HG03342 (cell line): ENCODE results near the gene FHOD3.
"Not testable (repeated sequence)": the region's sequence is repeated elsewhere in the genome, so short reads cannot be mapped to it uniquely, and the experiment has no call there.

ENCODE experiments used
- ATAC-seq: cut with Tn5 transposase; IDR thresholded peaks from one replicate; pipeline ENCODE4 v1.9.1; 2021; ENCODE audit warnings: mild to moderate bottlenecking, moderate library complexity; ENCODE audit not compliant: unreplicated experiment

The FHOD3 gene

DNA sequence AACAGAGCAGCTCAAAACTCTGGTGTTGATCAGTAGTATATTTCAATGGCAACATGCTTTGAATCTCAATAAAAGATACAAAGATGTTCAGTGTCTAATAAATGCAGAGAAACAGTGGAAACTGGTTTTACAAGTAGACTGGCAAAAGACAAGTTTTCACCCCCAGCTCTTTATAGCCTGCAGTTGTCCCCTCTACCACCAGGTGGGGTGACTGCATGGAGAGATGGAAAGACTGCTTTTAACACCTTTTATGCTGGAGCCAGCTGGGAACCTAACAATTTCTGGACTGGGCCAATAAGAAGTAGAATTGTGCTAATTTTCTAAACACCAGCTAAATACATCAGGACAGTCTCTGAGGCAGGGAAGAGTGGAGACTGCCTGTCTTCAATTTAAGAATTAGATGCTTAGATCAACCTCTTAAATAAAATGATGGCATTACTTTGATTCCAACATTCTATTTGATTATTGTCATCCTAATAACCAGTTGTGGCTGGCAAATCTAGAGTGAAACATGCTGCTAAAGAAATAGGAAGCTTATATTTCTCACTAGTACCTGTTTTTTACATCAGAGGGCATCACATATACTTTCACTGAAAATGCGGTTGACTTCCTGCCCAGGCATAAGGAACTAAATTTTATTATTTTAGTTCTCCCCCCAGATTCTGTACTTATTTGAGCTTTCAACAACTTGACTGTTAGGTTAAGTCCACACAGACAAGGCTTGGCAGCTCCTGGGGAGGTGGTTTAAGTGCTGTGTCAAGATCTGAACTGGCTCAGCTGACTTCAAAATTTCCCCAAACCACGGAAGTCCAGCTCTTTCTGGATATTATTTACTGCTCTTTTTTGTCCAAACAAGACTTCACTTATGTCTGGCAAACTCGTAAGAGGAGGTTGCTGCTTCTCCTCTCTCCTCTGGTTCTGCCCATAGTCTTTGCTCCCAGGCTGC, 390.8 kb downstream of the FHOD3 start:
- ATAC-seq = peak; percentile 78

DNA sequence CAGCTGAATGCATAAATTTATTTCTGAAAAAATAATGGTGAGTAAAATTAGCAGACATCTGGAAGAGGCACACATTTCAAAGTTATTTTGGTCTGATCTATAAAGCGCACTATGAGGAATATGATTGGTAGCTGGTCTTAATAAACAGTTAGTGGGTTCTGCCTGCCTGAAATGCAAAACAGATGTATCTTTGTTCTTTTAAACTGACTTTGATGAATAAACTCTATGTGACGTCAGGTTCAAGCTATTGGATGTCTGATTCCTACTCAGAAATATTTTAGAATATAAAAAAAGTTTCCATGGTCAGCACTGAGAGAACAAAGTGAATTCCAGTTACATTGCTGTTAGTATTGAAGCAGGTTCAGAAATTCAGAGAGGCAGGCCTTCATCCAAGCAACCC, 394.9 kb downstream of the FHOD3 start:
- no peak for ATAC-seq

DNA sequence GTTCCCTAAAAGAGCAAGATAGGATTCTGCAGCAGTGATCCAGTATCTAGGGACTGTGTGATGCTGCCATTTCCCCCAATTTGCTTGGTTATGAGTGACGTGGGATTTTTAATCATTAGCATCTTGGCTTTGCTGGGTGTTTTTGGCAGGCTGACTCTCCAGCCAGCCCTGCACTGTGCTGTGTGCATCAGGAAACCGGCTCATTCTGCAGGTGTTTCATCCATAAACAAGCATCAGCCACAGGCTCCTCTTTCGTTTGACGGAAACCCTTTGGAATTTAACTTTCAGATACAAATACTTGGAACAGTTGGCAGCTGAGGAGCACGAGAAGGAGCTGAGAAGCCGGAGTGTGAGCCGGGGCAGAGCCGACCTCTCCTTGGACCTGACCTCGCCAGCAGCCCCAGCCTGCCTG, 395.4 kb downstream of the FHOD3 start:
- ATAC-seq = no peak

DNA sequence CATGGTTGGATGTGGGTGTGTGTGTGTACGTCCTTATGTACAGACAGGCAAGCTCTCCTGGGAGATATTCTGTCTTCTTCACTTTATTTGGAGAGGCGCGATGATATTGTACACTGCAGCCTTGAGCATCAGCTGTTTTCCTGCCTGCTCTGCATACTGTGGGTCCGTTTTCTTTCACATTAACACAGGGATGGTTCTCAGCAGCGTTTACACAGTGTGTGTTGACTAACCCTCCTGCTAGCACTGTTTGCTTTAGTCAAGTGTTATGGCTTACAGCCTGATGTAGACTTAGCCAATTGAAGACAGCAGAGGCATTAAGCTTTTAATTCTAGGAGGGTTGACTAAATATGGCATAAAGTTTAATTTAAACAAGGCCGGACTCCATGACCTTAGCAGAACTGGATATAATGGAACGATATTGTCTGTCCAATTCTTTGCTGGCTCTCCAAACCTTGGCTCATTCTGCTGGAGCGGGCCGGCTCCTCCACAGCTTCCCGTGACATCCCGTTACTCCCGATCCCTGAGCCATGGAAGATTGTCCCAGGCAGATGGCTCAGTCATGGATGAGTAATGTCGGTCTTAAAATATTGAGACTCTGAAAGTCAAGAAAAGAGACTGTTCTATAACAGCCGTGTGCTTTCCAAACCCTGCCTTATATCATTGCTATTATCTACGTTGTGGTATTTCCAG, 396.6 kb downstream of the FHOD3 start:
- ATAC-seq = no peak

DNA sequence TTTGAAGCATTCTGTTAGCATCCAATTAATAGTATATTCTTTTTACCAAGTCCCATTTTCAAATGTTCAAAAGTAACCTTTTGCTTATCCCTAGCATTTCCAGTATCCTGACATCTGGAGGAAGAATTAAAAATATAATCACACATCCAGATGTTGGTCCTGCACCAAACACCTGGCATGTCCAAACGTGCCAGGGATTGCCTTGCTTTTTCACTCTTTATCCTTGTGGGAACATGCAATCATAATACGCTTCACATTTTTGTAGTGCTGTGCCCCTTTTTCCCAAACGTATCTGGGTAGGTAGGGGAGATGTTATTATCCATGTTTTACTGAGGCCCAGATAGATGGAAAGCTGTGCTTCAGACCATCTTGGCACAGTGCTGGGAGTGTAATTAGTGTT, 398.3 kb downstream of the FHOD3 start:
- no peak for ATAC-seq

DNA sequence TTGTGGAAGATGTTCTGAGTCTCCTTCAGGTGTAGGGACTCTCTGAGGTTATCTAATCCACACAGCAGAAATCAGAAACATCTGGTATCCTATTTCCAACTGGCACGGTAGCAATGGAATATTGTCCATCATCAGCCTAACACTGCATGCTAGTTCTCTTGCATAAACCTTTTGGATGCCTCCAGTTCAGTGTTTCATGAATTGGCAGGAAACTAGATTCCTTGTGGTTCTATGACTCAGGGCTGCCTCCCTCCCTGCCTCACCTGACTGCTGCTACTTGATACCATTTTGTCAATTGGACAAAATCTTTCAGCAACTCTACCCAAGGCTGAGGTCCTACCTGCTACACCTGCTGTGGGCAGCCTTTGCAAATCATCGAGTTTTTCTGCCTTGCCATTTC, 400.4 kb downstream of the FHOD3 start:
- ATAC-seq = no peak

DNA sequence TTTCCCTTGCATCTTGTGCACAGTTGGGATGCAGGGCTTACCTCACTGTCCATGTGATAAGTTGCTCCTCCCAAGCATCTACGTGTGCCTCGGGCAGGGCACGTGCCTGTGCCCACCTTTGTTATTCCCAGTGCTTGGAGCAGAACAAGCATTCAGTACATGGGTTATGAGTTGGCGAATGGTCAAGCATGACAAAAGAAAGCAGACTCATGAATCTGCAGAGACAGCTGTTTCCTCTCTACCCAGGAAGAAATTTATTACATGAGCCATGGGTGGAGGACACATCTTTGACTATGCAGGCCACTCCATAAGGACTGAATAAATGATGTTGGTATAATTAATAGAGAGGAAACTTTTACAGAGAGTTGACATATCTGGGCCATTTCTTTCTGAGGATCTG, 403.4 kb downstream of the FHOD3 start:
- ATAC-seq = no peak

DNA sequence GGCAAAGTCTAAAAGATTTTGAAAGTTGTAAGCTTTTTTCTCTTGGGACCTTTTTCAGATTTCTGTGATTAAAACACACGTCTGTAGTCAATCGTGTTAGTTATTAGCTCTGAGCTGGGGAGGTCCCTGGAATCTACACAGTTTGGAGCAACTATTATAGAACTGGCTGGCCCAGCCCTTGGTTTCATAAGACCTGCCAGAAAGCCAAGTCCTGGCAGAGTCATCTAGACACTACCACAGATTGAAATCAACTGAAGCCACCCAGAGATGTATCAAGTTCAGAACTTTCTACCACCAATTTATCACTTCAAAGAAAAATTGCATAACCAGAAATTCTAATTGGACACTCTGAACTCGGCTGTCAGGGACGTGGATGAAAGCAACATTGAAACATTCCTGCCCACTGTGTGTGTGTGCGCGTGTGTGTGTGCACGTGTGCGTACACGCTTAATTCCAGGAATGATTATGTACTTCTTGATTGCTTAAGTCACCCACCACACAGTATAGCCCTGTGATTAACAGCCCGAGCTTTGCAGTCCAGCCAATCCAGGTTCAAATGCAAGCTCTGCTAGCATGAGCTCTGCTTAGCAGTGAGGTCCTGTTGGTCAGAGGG, 405.0 kb downstream of the FHOD3 start:
- no peak for ATAC-seq

DNA sequence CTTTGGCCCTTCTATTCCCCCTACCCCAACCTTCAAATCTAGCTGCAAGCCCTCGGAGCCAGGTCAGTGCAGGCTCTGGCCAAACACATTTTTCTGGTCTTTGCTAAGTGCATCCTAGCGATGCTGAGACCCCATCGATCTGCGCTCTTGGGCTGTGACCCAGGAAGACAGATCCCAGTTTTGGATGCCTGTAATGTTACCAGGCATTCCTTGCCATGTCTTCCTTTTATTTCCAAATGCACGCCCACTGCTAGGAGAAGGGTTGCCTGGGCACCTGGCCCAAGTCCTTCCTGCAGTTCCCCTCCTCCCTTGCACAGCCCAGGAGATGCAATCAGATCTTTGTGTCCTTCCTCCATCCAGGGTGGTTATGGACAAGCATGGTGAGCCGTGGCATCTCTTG, 406.6 kb downstream of the FHOD3 start:
- no peak for ATAC-seq

DNA sequence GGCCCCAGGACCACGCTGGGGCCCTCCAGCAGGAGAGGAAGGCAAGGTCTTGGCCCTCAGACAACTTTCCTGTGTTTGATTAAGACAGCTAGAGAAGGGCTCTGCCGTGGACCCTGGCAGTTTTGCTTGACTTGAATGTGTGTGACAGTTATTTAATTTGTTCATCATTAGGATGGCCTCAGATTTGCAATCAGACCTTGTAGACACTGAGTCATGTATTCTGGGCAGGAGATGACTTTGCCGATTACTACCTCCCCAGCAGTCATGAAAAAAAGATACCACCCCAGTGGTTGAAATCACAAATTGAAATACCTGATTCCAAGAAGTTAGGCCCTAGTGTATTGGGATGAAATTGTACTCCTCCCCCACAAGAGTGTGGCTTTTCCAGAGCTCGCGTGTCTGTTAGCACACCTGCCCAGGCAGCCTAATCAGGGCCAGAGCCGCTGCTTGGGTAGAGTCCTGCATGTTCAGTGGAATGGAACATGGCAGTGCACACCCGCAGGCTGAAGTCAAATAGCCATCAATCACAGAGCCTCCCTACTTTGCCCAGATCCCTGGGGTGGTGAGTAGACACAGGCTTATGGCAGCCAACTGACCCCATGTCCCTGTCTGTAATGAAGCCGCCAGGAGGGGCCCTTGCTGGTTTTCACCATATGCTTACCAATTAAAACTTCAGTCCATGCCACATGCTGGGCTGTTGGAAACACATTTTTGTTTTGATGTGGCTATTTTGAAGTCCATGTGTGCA, 408.8 kb downstream of the FHOD3 start:
- ATAC-seq = no peak

DNA sequence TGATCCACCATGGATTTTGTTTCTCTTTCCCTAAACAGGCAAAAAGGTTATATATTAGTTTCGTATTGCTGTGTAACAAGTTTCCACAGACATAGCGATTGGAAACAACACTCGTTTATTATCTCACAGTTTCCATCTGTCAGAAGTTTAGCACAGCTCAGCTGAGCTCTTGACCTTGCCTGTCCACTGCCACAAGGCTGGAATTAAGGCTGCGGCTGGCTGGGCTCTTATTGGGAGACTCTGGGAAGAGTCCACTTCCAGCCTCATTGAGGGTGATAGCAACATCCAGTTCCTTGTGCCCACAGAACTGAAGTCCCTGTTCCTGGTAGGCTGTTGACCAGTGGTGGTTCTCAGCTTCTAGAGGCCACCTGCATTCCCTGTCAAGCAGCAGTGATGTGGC, 410.9 kb downstream of the FHOD3 start:
- ATAC-seq = no peak

DNA sequence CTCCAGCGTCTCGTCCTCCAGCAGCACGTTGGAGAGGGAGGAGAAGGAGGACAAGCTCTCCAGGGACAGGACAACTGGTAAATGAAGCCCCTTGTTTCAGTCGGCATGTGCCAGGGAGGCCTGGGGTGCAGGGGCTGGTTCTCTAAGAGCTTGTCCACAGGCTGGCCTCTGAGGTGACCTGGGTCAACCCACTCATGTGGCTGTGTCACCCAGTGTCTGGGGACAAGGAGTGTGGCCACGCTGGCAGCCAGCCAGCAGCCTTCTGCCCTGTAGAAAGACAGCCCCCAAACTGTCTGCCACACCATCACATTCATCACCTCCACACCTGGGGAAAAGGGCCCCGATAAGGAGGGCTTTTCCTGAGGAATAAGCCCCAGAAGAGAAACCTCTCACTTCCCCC, 411.8 kb downstream of the FHOD3 start:
- ATAC-seq = no peak

DNA sequence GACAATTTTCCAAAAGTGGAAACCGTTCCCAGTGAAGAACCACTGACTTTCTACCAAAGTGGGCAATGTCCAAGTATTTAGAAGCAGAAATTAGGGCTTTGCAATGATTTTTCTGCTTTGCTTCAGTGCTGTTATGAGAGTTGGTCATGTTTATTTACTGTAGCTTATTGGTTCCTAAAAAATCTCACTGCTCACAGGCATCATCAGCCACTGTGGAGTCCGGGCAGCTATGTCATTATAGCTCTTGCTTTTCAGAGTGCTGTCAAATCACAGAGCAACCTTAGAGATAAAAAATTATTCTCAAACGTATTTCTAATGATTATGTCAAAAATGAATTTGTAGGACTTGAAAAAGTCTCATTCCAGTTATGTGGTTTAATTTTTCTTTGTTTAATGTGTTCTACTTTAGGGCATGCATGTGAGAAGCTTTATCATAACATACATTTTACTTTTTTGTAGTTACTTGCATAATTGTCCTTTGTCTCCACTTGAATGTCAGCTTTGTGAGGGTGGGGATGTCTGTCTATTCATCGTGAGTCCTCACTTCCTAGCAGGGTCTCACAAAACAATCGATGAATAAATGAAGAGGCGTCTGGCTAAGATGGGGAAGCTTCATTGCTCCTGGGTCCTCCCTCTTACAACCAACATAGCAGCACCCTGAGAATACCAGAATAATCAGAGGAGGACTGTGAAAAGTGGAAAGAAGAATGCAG, 413.7 kb downstream of the FHOD3 start:
- ATAC-seq = no peak

DNA sequence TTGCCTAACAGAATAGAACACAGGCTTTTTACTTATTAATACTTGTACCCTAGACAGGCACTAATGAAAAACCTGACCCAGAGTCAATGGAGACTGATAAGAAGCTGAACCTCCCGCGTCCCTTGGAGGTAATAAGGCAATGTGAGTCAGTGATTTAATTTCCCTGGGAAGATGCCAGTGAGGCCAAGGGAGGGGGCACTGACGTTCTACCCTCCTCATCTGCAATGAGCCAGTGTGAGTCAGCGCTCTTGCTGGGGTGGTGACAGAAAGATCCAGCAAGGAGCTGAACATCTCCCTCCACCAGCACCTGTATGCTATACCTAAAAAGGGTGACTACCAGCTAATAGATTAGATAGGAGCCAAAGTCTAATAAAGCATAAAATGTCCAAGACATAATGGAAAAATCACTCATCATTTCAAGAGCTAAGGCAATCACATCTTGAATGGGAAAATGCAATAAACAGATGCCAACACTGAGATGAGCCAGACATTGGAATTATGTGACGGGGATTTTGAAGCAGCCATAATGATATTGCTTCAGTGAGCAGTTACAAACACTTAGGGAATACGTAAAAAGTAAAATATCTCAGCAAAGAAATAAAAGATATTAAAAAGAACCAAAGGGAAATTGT, 414.4 kb downstream of the FHOD3 start:
- ATAC-seq = no peak

DNA sequence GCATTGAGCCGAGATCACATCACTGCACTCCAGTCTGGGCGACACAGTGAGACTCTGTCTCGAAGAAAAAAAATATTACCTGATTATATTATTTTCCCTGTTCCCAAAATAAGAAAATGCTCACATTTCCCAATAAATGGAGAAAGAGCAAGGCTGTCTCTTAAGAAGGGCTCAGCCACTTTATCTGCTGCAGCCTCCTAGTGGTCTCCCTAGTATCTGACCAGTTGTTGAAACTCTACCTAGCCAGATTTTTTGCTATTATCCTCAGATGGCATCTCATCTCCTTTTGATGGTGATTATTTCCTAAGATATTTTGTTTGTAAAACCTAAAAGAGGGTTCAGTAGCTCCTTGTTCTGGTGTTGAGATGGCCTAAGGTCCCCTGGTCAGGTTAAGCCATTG, 417.0 kb downstream of the FHOD3 start:
- no peak for ATAC-seq

DNA sequence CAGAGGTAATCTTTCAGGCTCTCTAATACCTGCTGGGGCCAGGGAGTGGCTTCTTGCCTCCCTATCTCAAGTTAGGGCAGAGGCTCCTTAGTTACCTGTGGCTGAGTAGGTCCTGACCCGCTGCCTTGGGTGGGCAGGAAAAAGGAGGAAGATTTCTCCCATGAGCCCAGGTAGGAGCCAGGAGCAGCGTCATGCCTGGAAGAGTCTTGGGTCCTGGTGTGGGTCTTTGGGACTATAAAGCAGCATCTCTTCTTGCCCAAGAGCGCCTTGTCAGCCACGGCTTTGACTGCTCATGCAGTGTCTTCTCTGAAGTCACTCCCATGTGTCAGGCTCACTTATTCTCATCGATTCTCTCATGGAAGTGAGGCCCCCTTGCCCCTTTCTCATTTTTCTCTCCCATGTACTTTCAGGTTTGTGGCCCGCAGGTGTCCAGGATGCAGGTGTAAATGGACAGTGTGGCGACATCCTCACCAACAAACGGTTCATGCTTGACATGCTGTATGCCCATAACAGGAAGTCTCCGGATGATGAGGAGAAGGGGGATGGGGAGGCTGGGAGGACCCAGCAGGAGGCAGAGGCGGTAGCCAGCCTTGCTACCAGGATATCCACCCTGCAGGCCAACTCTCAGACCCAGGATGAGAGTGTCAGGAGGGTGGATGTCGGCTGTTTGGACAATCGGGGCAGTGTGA, 420.1 kb downstream of the FHOD3 start:
- ATAC-seq = no peak

DNA sequence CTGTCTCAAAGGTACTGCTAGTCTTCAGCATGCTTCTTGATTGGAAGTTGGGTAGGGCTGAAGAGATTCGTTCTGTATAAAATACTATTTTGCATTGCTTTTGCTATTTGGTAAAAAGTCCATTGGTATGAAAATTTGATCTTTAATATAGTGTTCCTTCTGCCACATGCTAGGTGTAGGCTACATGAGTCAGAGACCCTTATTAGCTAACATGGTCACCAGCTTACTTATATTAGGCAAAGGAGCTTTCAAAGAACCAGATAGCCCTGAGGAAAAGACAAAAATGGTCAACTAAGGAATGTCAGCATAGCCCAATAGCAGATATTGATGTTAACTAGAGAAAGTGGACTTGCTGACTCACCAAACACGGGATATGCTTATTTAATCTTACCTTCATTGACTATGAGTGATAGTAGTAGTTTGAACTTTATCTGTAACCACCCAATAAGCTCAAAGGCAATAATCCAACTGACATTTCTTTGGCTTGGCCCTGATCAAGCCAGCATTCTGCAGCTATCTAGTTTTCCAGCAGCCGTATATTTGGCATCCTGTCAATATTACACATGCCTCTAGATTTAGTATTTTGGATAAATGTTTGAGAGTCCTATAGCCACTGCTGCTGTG, 421.3 kb downstream of the FHOD3 start:
- no peak for ATAC-seq

DNA sequence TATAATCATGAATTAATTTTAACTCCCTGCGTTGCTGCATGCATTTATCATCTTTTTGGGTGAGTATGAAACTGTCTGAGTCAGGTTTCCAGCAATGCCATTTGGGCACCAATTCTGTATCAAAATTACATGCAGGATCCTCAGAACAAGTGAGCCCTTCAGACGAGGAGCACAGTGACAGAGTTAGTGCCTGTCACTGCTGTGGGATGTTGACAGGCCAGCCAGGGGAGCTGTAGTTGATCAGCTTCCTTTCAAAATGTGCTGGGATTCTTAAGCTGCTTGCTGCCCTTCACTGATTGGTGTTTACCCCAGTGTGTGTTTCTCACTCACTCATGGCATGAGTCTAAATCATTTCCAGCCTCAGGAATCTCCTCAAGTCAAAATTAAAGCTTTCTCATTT, 422.1 kb downstream of the FHOD3 start:
- ATAC-seq = no peak

DNA sequence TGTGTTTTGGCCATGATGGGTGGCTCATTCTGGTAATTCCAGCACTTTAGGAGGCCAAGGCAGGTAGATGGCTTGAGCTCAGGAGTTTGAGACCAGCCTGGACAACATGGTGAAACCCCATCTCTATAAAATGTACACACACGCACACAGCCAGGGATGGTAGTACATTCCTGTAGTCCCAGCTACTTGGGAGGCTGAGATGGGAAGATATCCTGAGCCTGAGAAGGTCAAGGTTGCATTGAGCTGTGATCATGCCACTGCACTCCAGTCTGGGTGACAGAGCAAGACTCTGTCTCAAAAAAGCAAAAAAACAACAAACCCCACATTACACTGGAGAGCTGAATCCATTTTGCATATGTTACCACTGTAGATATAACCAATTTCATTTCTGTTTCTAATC, 423.8 kb downstream of the FHOD3 start:
- not testable (repeated sequence) for ATAC-seq
